ENCODE results near the gene NUP98.

NUP98 gene

DNA sequence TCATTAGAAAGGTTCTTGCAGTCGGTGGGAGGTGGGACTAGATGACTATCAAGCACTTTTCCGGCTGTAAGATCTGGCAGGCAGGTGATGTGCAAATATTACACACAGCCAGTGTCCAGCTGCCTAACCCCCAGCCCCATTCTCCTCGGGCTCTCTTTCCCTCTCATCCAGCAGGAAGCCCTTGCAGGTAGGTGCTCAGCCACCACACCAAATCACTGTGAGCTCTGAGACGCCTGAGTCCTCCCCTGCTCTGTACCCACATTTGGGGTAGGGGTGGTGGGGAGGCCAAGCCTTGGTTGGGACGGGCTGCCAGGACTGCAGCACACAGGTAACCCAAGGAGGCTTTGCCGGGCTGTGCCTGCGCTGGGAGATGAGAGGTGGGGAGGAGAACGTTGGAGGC, 156.2 kb downstream of the NUP98 start:
- ATAC-seq, result no peak
- DNase-seq, result no peak

DNA sequence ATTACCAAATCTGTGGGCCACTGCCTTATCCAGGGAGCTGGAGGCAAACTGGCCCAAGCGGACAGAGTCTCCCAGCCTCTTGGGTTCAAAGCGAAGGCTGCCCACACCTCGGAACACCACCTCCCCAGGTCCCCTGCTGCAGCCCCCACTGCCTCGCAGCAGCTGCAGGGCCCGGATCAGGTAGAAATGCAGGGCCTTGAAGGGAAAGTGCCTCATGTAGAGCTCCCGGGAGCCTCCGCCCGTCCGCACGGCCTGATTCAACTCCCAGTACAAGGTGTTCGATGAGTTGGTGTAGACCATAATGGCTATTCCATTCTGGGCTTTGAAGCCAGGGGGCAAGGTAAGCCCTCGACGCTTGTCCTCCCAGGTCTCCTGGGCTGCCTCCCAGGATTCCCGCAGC, 157.5 kb downstream of the NUP98 start:
- no peak for DNase-seq
- no peak for ATAC-seq

- ATAC-seq (no peak), DNase-seq (no peak)
Measured at GRCh38 chr11:3638513-3638912, 158.8 kb downstream of the NUP98 start.

- ATAC-seq, result no peak
- DNase-seq, result no peak
Measured at GRCh38 chr11:3637201-3637600, 160.2 kb downstream of the NUP98 start.

DNA sequence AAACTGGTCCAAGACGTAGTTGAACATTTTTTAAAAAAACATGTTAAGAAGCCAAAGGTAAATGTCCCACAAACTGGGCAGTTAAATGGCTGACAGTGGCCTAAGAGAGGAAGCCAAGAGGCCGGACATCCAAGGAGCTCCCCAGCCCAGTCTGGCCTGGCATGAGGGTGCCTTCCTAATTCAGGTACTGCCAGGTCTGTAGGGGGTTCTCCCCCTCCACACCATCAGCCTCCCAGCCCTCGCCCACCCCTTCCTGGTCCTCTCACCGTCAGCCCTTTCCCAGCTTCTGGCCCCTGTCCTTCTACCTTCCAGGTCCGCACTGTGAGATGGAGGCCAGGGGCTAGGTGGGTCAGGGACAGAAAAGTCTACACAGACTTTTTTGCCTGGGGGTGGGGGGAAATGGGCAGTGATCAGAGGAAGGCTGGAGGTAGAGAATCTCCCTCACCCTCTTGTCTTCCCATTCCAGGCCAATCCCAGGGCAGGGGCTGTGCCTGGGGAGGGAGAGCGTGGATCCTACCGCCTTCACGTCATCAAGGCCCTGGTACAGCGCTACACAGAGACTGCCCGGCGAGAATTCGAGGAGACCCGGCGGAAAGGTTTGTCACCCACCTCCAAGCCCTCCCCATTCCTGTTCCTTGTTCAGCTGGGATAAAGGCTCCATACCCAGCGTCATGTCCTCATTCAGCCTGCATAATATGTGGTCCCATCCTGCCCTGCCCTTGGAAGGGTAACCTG, 161.5 kb downstream of the NUP98 start:
- no peak for DNase-seq
- ATAC-seq, result no peak

- no peak for ATAC-seq
- DNase-seq, result no peak
Measured at GRCh38 chr11:3632070-3632660, 165.2 kb downstream of the NUP98 start.

DNA sequence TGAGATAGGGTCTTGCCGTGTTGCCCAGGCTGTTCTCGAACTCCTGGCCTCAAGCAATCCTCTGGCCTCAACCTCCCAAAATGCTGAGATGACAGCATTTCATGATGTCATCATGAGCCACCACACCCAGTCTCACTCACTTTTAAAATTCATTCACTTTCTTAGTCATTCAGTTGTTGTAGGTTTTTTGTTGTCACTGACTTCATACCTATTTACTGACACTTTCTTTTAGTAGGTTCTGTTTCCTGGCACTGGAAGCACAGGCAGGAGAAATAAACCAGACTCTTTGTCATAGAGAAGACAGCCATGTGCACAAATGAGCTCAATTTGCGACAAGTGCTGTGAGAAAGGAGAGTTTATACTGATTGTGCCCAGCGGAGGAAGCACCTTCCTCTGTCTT, 166.0 kb downstream of the NUP98 start:
- DNase-seq (no peak), ATAC-seq (no peak)

GRCh38 chr11:3627291-3627690, 170.1 kb downstream of the NUP98 start:
- DNase-seq (no peak), ATAC-seq (no peak)

GRCh38 chr11:3626250-3626960, 170.9 kb downstream of the NUP98 start:
- DNase-seq, result peak; percentile 13
- peak; percentile 45 for ATAC-seq
